Astrocyte (in vitro differentiated cells and primary cell): ENCODE results near the gene PDGFRB. TPM values are rescaled to one million over a fixed set of nuclear protein-coding genes. Genes with fewer than 3 reads are reported as not detected.

Experiments
- DNase-seq: peaks from one replicate; pipeline ENCODE4 v3.0.0-alpha.2; 2010; ENCODE audit warnings: low read depth
- FAIRE-seq: peaks from 2 replicates; lab custom pipeline; 2011; peaks lifted over from hg19 to GRCh38; lab: Jason Lieb, UNC
- H2AFZ ChIP-seq: 2 replicates; pipeline ENCODE4 v1.6.0; 2012; ENCODE audit warnings: low read depth, low read length, inconsistent platforms
- H3K27ac ChIP-seq: 2 replicates; pipeline ENCODE4 v1.5.1; 2011; ENCODE audit warnings: low read depth, low read length, inconsistent platforms
- H3K27me3 ChIP-seq: 2 replicates; pipeline ENCODE4 v1.6.0; 2011; ENCODE audit warnings: low read length, inconsistent platforms; ENCODE audit not compliant: insufficient read depth
- H3K36me3 ChIP-seq: 2 replicates; pipeline ENCODE4 v1.5.1; 2011; ENCODE audit warnings: low read length, inconsistent platforms; ENCODE audit not compliant: insufficient read depth
- H3K4me1 ChIP-seq: 2 replicates; pipeline ENCODE4 v1.5.1; 2011; ENCODE audit warnings: low read length, inconsistent platforms; ENCODE audit not compliant: insufficient read depth
- H3K4me2 ChIP-seq: 2 replicates; pipeline ENCODE4 v1.6.0; 2012; ENCODE audit warnings: low read length, inconsistent platforms
- H3K4me3 ChIP-seq: 2 replicates; pipeline ENCODE4 v1.5.1; 2011; ENCODE audit warnings: low read depth, mild to moderate bottlenecking, low read length, inconsistent platforms; ENCODE audit not compliant: insufficient read depth
- H3K79me2 ChIP-seq: 2 replicates; pipeline ENCODE4 v1.6.0; 2012; ENCODE audit warnings: mild to moderate bottlenecking, low read length, inconsistent platforms; ENCODE audit not compliant: insufficient read depth
- H3K9ac ChIP-seq: 2 replicates; pipeline ENCODE4 v1.6.0; 2012; ENCODE audit warnings: mild to moderate bottlenecking, low read length, inconsistent platforms
- H3K9me3 ChIP-seq: 2 replicates; pipeline ENCODE4 v1.5.1; 2012; ENCODE audit warnings: low read depth, mild to moderate bottlenecking, low read length, inconsistent platforms; ENCODE audit not compliant: insufficient read depth
- H4K20me1 ChIP-seq: 2 replicates; pipeline ENCODE4 v1.6.0; 2012; ENCODE audit warnings: low read length, inconsistent platforms; ENCODE audit not compliant: insufficient read depth
- H3K27ac Mint-ChIP-seq: one replicate; pipeline ENCODE4 v1.8.0; 2021; ENCODE audit warnings: mild to moderate bottlenecking, mixed read lengths; ENCODE audit not compliant: unreplicated experiment
- H3K27me3 Mint-ChIP-seq: one replicate; pipeline ENCODE4 v1.8.0; 2021; ENCODE audit warnings: low read depth, mixed read lengths; ENCODE audit not compliant: unreplicated experiment
- H3K36me3 Mint-ChIP-seq: one replicate; pipeline ENCODE4 v1.8.0; 2021; ENCODE audit warnings: low read depth, mixed read lengths; ENCODE audit not compliant: unreplicated experiment
- H3K4me1 Mint-ChIP-seq: one replicate; pipeline ENCODE4 v1.8.0; 2021; ENCODE audit warnings: low read depth, mixed read lengths; ENCODE audit not compliant: unreplicated experiment
- H3K4me3 Mint-ChIP-seq: one replicate; pipeline ENCODE4 v1.8.0; 2021; ENCODE audit warnings: mild to moderate bottlenecking, moderate library complexity, mixed read lengths; ENCODE audit not compliant: unreplicated experiment
- H3K9me3 Mint-ChIP-seq: one replicate; pipeline ENCODE4 v1.8.0; 2021; ENCODE audit warnings: mild to moderate bottlenecking, mixed read lengths; ENCODE audit not compliant: unreplicated experiment
- EZH2 ChIP-seq: IDR thresholded peaks from 2 replicates; pipeline ENCODE4 v1.6.1; 2012; ENCODE audit warnings: mild to moderate bottlenecking, low read length, inconsistent platforms; ENCODE audit not compliant: insufficient read depth
- total RNA-seq: library from RNA; stranded (reverse); gene quantifications from 2 replicates; pipeline ENCODE4 v1.2.1, GENCODE V29; 2021
- TF ChIP-seq, protein P1 (sequence below): IDR thresholded peaks from 2 replicates; pipeline ENCODE4 v1.5.1; 2011; ENCODE audit warnings: low read depth, mild to moderate bottlenecking, inconsistent platforms, low read length, moderate library complexity; ENCODE audit not compliant: insufficient read depth

Gene PDGFRB
- total RNA-seq, 1 donor from 2014 or later: 78.8 TPM

DNA sequence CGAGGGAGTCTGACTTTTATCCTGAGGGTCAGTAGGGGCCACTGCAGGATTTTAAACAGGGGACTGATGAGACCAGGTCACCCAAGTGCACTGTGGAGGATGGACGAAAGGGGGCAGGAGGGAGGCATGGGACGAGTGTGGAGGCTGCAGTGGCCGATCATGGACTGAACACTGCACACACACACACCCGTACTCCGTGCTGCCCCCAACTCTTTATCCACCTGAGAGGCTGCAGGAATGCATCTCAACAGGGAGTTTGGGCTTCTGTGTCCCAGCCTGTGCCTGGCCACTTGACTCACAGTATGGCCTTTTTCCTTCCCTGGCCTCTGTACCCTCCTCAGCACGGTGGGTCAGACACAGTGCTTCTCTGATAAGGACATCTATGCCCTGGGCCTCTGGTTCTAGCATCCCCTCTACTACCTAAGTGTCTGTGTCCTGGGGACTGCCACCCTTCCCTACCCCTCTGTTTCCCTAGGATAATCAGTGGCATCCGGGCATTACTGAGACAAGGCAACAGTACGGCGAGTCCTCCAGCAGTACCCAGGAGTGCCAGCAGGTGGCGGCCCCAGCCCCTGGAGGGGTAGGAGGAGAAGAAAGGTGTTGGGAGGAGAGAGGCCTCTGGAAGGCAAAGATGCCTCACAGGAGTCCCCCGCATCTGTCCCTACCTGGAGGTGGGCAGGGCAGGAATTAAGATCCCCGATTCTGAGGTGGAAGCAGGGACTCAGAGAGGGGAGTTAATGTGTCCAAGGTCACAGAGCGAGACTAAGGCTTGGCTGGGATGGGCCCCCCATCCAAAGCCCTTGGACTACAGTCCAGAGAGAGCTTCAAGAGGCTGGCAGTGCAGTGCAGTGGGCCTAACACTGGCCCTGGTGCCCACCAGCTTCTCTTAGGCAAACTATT, 5.8 kb upstream of the PDGFRB start:
- Histone ChIP-seq H3K36me3 (no peaks in the 10 kb centered on the region), H3K27me3 (no peaks in the 10 kb centered on the region), H3K79me2 (no peaks in the 10 kb centered on the region), H3K4me1 (peaks cover 33% of the 10 kb centered on the region), H3K9me3 (no peaks in the 10 kb centered on the region), H3K27ac (no peak overlapping the region), H3K9ac (peak overlapping the region; percentile 68), H3K4me3 (no peak overlapping the region), H2AFZ (peak overlapping the region; percentile 55), H3K4me2 (no peak overlapping the region), H4K20me1 (no peaks in the 10 kb centered on the region)
- Mint-ChIP-seq H3K36me3 (no peaks in the 10 kb centered on the region), H3K4me1 (peaks cover 20% of the 10 kb centered on the region), H3K4me3 (no peak overlapping the region), H3K27ac (peak overlapping the region; percentile 47), H3K9me3 (no peaks in the 10 kb centered on the region), H3K27me3 (peaks cover 14% of the 10 kb centered on the region)
- no peak for TF ChIP-seq EZH2
- TF ChIP-seq, protein P1, sequence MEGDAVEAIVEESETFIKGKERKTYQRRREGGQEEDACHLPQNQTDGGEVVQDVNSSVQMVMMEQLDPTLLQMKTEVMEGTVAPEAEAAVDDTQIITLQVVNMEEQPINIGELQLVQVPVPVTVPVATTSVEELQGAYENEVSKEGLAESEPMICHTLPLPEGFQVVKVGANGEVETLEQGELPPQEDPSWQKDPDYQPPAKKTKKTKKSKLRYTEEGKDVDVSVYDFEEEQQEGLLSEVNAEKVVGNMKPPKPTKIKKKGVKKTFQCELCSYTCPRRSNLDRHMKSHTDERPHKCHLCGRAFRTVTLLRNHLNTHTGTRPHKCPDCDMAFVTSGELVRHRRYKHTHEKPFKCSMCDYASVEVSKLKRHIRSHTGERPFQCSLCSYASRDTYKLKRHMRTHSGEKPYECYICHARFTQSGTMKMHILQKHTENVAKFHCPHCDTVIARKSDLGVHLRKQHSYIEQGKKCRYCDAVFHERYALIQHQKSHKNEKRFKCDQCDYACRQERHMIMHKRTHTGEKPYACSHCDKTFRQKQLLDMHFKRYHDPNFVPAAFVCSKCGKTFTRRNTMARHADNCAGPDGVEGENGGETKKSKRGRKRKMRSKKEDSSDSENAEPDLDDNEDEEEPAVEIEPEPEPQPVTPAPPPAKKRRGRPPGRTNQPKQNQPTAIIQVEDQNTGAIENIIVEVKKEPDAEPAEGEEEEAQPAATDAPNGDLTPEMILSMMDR: peak; percentile 89
- no peak for FAIRE-seq
- no peak for DNase-seq

DNA sequence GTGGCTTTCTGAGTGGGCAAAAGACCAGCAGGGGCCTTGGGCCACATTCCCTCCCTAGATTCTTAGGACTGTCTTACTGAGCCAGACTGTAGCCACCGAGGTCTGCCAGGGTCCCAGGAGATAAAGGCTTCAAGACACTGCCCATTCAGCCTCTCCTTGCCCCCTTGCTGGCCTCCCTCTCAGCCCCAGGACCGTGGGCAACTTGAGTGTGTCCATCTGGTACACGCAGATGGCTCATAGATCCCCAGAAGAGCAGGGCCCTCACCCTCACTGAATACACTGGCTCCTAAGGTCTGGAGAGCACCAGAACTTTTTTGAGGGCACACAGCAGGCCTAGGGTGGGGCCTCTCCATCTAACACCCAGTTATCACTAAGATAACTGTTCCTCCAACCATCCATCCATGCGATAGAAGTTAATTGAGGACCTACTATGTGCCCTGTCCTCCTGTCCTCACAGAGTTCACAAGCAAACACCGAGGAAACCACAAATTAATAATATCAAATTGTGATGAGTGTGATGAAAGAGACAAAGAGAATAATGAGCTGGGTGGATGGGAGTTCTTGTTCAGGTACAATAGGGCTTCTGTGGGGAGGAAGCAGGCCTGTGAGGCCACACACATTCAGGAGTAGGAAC, 4.9 kb upstream of the PDGFRB start:
- Histone ChIP-seq H3K4me2 (peak overlapping the region; percentile 40), H4K20me1 (no peaks in the 10 kb centered on the region), H3K4me1 (peaks cover 34% of the 10 kb centered on the region), H3K4me3 (no peak overlapping the region), H3K9ac (peak overlapping the region; percentile 68), H3K36me3 (no peaks in the 10 kb centered on the region), H3K27me3 (no peaks in the 10 kb centered on the region), H3K9me3 (no peaks in the 10 kb centered on the region), H2AFZ (peak overlapping the region; percentile 42), H3K79me2 (peaks cover under 1% of the 10 kb centered on the region), H3K27ac (peak overlapping the region; percentile 76)
- no peak overlapping the region for H3K4me3 Mint-ChIP-seq
- H3K4me1 Mint-ChIP-seq: peaks cover 25% of the 10 kb centered on the region
- H3K36me3 Mint-ChIP-seq: no peaks in the 10 kb centered on the region
- no peaks in the 10 kb centered on the region for H3K9me3 Mint-ChIP-seq
- no peak overlapping the region for H3K27ac Mint-ChIP-seq
- peaks cover 8% of the 10 kb centered on the region for H3K27me3 Mint-ChIP-seq
- no peak for DNase-seq
- no peak for TF ChIP-seq EZH2
- TF ChIP-seq, protein P1: no peak
- FAIRE-seq: no peak
